Smooth muscle cell (in vitro differentiated cells): Measurements from ENCODE around the gene TBL1X. TPM values are rescaled to one million over a fixed set of nuclear protein-coding genes. Genes with fewer than 3 reads are reported as not detected.

Source experiments
- DNase-seq: peaks from one replicate; lab custom pipeline; 2025; ENCODE audit not compliant: unreplicated experiment; lab: John Stamatoyannopoulos, UW
- H2AFZ ChIP-seq: fragments of 200-600 bp; sonication (generic); 2 replicates; pipeline ENCODE4 v1.6.0; 2016; ENCODE audit warnings: antibody characterized with exemption, low read depth, mild to moderate bottlenecking
- H3F3A ChIP-seq: fragments of 200-600 bp; sonication (generic); 2 replicates; pipeline ENCODE4 v1.6.0; 2017; ENCODE audit warnings: antibody characterized with exemption, low read depth
- H3K27ac ChIP-seq: fragments of 200-600 bp; sonication (generic); 2 replicates; pipeline ENCODE4 v1.5.1; 2016; ENCODE audit warnings: low read depth, mild to moderate bottlenecking
- H3K27me3 ChIP-seq: fragments of 200-600 bp; sonication (generic); 2 replicates; pipeline ENCODE4 v1.6.1; 2016; ENCODE audit warnings: low read depth, mild to moderate bottlenecking
- H3K36me3 ChIP-seq: fragments of 200-600 bp; sonication (generic); 2 replicates; pipeline ENCODE4 v1.5.1; 2016; ENCODE audit warnings: low read depth
- H3K4me1 ChIP-seq: fragments of 200-600 bp; sonication (generic); 2 replicates; pipeline ENCODE4 v1.5.1; 2016; ENCODE audit warnings: low read depth
- H3K4me2 ChIP-seq: fragments of 200-600 bp; sonication (generic); 2 replicates; pipeline ENCODE4 v1.6.0; 2016; ENCODE audit warnings: mild to moderate bottlenecking
- H3K4me3 ChIP-seq: fragments of 200-600 bp; sonication (generic); 2 replicates; pipeline ENCODE4 v1.5.1; 2016; ENCODE audit warnings: mild to moderate bottlenecking
- H3K79me2 ChIP-seq: fragments of 200-600 bp; sonication (generic); 2 replicates; pipeline ENCODE4 v1.6.0; 2016; ENCODE audit warnings: low read depth, mild to moderate bottlenecking
- H3K9ac ChIP-seq: fragments of 200-600 bp; sonication (generic); 2 replicates; pipeline ENCODE4 v1.6.0; 2016; ENCODE audit warnings: low read depth
- H3K9me3 ChIP-seq: fragments of 200-600 bp; sonication (generic); replicated peaks from 2 replicates; pipeline ENCODE4 v1.5.1; 2016; ENCODE audit warnings: low read depth
- H4K20me1 ChIP-seq: fragments of 200-600 bp; sonication (generic); 2 replicates; pipeline ENCODE4 v1.6.0; 2016; ENCODE audit warnings: low read depth
- WGBS: methylation state at CpG from one replicate; pipeline ENCODE4 v1.1.7; 2016; ENCODE audit warnings: low lambda C conversion rate; 5-methylcytosine and 5-hydroxymethylcytosine counted together
- polyA plus RNA-seq: library from polyadenylated mRNA; unstranded; fragments of >200 nt; fragmentation: Nextera tagmentation; extraction: Ambion mirVana; gene quantifications from 2 replicates; pipeline ENCODE4 v1.2.1, GENCODE V29; 2016
- total RNA-seq: library from RNA; depleted of rRNA; stranded (reverse); fragments of >200 nt; gene quantifications from 2 replicates; pipeline ENCODE4 v1.2.3, GENCODE V29; 2014
- TF ChIP-seq, protein P1 (sequence below): fragments of 200-600 bp; sonication (generic); IDR thresholded peaks from 2 replicates; pipeline ENCODE4 v1.5.1; 2017; ENCODE audit warnings: borderline replicate concordance, mild to moderate bottlenecking, antibody characterized with exemption; ENCODE audit not compliant: insufficient read depth, poor library complexity, severe bottlenecking

TBL1X gene
- total and polyA plus RNA-seq, 2 experiments from 2014 or later: 9.0 to 9.8 TPM

DNA sequence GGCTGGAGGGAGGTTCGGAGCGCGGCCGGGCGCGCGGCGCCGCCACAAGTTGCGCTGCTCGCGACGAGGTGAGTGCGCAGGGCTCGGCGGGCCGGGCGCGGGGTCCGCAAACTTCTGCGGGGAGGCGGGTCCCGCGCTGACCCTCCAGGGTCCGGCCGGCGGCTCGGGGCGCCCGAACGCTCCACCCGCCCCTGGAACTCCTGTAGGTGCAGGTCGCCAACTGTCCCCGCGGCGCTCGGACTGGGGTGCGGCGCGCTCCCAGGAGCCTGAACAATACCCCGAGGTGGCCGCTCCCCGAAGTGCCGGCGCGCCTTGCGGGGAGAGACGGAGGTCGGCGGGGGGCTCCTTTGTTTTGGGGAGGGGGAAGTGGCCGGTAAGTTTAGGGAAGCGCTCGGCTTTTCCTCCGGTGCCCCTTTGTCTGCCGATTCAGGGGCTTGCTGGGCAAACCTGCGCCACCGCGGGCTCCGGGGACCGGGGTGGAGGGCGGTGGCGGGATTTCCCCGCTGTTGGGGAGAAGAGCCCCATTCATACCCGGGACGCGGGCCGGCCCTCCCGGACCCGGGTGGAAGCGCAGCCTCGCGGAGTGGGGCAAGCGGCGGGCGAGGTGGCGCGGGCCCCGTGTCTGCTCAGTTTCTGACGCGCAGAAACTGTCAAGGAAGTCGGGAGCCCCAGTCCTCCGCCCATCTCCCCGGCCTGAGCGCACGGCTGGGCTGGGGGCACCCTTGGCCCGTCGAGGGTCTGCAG is 694 bp downstream of the TBL1X start:
- H2AFZ ChIP-seq: no peak overlapping the region
- H3K9ac ChIP-seq: peak overlapping the region; percentile 66
- 38% methylated on average over 56 of the region's 87 CpGs for WGBS
- no peak for DNase-seq
- no peaks in the 10 kb centered on the region for H3K36me3 ChIP-seq
- H3K4me3 ChIP-seq: peak overlapping the region; percentile 64
- no peaks in the 10 kb centered on the region for H3F3A ChIP-seq
- no peak overlapping the region for H3K27ac ChIP-seq
- H3K4me1 ChIP-seq: peaks cover 9% of the 10 kb centered on the region
- H4K20me1 ChIP-seq: peaks cover 35% of the 10 kb centered on the region
- peak overlapping the region; percentile 84 for H3K4me2 ChIP-seq
- H3K79me2 ChIP-seq: peaks cover 31% of the 10 kb centered on the region
- H3K27me3 ChIP-seq: no peaks in the 10 kb centered on the region
- TF ChIP-seq, protein P1, sequence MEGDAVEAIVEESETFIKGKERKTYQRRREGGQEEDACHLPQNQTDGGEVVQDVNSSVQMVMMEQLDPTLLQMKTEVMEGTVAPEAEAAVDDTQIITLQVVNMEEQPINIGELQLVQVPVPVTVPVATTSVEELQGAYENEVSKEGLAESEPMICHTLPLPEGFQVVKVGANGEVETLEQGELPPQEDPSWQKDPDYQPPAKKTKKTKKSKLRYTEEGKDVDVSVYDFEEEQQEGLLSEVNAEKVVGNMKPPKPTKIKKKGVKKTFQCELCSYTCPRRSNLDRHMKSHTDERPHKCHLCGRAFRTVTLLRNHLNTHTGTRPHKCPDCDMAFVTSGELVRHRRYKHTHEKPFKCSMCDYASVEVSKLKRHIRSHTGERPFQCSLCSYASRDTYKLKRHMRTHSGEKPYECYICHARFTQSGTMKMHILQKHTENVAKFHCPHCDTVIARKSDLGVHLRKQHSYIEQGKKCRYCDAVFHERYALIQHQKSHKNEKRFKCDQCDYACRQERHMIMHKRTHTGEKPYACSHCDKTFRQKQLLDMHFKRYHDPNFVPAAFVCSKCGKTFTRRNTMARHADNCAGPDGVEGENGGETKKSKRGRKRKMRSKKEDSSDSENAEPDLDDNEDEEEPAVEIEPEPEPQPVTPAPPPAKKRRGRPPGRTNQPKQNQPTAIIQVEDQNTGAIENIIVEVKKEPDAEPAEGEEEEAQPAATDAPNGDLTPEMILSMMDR: no peak
- H3K9me3 ChIP-seq: no peaks in the 10 kb centered on the region

DNA sequence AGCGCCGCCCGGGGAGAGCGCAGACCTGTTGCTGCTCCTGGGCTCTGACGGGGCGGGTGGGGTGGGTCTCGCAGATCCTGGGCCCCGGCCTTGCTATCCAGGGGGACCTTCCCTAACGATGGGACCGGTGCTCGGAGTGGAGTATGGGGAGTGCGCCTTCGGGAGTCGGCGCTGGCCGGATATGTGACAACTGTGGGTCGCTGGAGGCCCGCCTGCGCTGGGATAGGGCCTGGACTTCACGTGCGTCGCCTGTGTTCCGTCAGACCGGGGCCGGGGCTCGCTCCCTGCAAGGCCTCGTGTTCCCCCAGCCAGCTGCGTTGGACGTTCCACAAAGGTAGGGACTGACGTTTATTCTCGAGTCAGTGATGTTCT is 1.3 kb downstream of the TBL1X start:
- TF ChIP-seq, protein P1: no peak
- 43% methylated on average over 30 of the region's 31 CpGs for WGBS
- no peak overlapping the region for H3K9ac ChIP-seq

DNA sequence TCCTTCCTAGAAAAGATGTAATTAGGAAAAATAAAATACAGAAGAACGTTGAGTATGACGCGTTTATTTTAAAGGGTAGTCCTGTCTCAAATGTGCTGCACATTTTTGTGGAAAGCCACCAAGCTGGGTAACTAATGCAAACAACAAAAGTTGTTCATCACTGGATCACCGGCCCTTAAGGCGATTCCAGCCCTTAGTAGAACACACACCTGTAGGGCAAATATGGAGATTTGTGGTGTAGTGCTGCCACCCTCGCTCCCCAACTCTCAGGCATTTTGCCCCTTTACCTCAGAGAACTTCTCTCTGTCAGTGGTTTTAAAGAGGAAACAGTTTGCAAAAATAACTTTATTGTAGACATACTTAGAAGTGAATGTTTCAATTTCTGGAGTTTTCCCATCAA is 1.9 kb downstream of the TBL1X start:
- Histone ChIP-seq H3F3A (no peaks in the 10 kb centered on the region), H3K4me2 (peak overlapping the region; percentile 84), H3K9ac (no peak overlapping the region), H3K4me1 (peaks cover 9% of the 10 kb centered on the region), H3K27ac (no peak overlapping the region), H4K20me1 (peaks cover 45% of the 10 kb centered on the region), H2AFZ (no peak overlapping the region), H3K9me3 (no peaks in the 10 kb centered on the region), H3K79me2 (peaks cover 40% of the 10 kb centered on the region), H3K27me3 (no peaks in the 10 kb centered on the region), H3K4me3 (peak overlapping the region; percentile 64), H3K36me3 (no peaks in the 10 kb centered on the region)
- TF ChIP-seq, protein P1: no peak
- WGBS: 65% methylated on average over 6 of the region's 6 CpGs
- DNase-seq: no peak

More for the DNA sequence above, 1.3 kb downstream of the TBL1X start:
- Histone ChIP-seq H3K4me1 (peaks cover 9% of the 10 kb centered on the region), H3K4me3 (peak overlapping the region; percentile 64), H3K4me2 (peak overlapping the region; percentile 84), H4K20me1 (peaks cover 39% of the 10 kb centered on the region), H3K9me3 (no peaks in the 10 kb centered on the region), H3K27me3 (no peaks in the 10 kb centered on the region), H3K79me2 (peaks cover 36% of the 10 kb centered on the region), H3F3A (no peaks in the 10 kb centered on the region), H3K36me3 (no peaks in the 10 kb centered on the region), H3K27ac (no peak overlapping the region), H2AFZ (no peak overlapping the region)
- DNase-seq: peak; percentile 6

DNA sequence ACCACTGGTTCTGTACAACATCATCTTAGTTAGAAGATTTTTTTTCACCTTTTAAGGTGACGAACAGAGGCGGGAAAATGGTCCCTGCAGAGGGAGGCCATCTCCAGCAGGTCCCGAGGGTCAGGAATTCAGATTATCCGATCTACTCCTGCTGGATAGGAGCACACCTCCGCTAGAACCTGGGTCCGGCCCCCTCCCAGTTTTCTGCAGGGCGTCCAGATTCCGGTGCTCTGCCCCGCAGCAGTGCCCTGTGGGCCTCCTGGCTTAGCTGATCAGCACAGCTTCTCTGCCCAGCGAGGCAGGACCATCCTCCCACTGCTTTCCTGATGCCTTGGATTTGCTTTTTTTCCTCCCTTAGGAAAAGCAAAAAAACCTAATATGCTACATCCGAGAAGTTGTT is 2.3 kb downstream of the TBL1X start:
- no peak for DNase-seq
- H3K79me2 ChIP-seq: peaks cover 40% of the 10 kb centered on the region
- no peak overlapping the region for H3K27ac ChIP-seq
- peak overlapping the region; percentile 64 for H3K4me3 ChIP-seq
- no peaks in the 10 kb centered on the region for H3K27me3 ChIP-seq
- 49% methylated on average over 11 of the region's 11 CpGs for WGBS
- peaks cover 9% of the 10 kb centered on the region for H3K4me1 ChIP-seq
- H2AFZ ChIP-seq: no peak overlapping the region
- H4K20me1 ChIP-seq: peaks cover 49% of the 10 kb centered on the region
- H3K9ac ChIP-seq: no peak overlapping the region
- peak overlapping the region; percentile 84 for H3K4me2 ChIP-seq
- H3K36me3 ChIP-seq: no peaks in the 10 kb centered on the region
- TF ChIP-seq, protein P1: no peak
- no peaks in the 10 kb centered on the region for H3K9me3 ChIP-seq
- H3F3A ChIP-seq: no peaks in the 10 kb centered on the region
